ENCODE results near the gene ODC1.

The ODC1 gene

DNA sequence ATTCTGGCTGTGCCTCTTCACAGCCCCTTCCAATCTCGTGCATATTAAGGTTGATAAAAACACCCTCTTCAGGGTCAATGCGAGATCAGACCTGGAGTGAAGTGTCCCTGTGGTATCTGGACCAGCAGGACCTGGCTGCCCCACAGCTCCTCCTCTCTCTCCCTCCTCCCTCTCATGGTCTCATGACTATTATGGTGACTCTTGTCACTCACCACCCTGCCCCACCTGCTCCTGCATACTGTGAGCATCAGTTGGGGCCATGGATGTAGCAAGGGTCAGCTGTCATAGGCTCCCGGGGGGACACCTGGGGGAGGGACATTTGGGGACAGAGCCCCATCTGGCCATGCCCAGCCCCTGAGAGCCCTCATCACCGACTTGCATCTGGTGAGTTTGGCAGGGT is 50.2 kb downstream of the ODC1 start:
- DNase-seq, result no peak

DNA sequence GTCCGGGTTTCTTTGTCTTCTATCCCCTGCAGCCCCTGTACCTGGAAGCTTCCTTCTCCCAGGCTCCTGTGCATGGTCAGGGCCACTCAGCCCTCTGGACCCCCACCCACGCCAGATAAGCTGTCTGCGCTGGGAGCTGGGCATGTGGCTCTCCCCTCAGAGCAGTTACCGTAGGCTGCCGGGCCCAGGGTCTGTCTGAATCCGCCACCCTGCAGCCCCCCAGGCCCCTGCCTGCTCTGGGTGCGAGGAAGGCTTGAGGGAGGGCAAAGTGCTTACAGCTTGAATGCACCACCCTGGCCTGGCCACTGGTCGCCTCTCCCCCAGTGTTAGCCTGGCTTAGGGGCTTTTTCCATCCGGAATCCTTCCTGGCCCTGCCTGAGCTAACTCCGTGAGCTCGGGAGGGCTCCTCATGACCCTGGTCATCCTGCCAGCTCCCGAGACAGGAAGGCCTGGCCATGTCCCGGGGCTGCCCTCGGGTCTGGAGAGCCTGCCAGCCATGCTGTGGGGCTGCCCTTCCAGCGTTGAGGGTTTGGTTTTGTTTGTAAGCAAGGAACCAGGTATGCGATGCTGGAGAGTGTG is 50.7 kb downstream of the ODC1 start:
- no peak for DNase-seq

DNA sequence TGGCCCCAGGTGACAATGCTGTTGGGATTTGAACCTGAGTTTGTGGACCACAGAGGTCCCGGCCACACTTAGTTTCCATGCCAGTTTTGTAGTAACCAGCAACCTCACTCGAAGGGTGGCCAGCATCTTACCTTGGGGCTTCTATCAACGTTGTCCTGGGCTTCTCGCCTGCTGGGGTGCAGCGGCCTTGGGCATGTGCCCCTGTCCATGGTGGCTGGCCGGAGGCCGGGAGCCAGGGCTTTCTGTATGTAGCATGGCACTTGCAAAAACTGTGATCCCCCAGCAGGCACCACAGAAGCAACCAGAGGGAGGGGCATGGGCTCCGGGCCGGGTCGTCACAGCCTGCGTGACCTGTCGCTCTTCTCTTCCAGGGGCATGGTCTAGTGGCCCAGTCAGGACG is 51.7 kb downstream of the ODC1 start:
- DNase-seq, result no peak

DNA sequence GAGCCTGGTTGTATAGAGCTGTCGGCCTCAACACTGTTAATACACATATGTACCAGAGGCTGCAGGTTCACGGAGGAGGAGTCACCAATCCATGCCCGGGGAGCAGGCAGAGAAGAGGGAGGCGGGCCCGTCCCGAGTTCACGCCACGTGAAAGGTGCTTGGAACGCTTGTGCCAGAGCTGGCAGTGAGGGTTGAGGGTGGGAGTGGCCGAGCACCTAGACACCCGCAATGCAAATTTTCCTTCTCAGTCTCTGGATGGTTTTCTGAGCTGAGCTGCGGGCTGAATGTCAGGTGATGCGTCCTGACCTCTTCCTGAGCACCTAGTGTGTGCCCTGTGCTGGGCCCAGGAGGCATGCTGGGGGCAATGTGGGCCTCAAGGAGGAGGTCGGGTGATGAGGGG is 52.2 kb downstream of the ODC1 start:
- no peak for DNase-seq

DNA sequence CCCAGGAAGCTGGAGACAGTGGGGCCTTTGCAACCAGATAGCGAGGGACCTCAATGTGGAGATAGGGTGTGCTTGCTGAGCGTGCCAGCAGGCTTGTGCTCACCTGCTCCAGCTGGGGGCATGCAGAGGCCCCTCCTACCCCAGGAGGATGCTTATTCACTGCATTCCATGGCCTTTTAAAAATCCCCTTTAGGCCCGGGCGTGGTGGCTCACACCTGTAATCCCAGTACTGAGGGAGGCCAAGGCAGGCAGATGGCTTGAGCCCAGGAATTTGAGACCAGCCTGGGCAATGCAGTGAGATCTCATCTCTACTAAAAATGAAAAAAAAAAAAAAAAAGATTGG is 54.5 kb downstream of the ODC1 start:
- no peak for DNase-seq

DNA sequence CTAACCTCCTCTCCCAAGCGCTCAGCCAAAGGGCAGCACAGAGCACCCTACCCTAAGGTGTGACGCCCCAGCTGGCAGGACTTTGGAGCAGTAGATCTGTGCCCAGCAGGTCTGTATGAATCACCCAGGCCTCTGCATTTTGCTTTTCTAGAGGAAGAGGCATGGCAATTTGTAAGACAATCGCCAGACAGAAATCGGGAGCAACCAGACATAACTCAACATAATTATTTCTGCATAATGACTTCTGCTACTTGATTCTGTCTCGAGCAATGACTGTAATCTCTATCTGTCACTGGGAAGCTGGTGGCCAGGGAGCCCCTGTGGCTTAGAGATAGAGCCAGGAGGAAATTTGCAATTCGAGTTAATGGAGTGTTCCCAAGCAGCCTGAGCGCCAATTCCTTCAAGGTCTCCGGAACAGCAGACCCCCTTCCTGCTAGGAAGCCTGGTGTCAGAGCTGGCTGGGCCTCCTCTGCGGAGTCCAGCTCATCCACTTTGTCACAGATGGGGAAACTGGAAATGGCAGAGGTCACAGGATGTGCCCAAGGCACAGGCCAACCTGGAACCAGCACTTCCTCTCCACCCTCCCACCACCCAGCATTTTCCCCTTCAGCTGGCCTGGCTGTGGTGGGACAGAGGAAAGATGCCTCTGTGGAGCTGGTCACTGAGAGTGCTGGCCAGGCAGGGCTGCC is 55.0 kb downstream of the ODC1 start:
- no peak for DNase-seq

DNA sequence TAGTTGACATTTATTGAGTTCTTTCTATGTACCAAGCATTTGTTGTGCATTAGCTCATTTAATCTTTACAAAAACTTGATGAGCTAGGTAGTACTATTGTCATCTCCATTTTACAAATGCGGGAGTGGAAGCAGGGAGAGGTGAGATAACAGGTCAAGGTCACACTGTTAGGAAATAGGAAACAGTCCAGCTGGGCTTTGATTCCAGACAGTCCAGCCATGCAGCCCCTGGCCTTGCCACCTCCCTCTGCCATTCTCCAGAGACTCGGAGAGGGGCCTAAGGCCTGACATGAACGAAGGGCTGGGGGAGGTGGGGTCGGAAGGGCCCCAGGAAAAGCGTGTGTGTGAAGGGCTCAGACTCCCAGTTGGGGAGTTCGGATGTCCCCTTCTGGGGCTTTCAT is 55.6 kb downstream of the ODC1 start:
- DNase-seq, result no peak

DNA sequence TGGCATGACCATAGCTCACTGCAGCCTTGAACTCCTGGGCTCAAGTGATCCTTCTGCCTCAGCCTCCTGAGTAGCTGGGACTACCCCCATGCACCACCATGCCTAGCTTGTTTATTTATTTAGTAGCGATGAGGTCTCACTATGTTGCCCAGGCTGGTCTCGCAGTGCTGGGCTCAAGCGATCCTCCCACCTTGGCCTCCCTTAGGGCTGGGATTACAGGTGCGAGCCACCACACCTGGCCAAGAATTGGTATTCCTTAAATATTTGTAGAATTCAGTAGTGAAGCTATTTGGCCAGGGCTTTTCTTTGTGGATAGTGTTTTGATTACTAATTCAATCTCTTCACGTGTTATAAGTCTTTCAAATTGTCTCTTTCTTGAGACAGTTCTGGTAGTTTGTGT is 56.0 kb downstream of the ODC1 start:
- DNase-seq, result no peak

DNA sequence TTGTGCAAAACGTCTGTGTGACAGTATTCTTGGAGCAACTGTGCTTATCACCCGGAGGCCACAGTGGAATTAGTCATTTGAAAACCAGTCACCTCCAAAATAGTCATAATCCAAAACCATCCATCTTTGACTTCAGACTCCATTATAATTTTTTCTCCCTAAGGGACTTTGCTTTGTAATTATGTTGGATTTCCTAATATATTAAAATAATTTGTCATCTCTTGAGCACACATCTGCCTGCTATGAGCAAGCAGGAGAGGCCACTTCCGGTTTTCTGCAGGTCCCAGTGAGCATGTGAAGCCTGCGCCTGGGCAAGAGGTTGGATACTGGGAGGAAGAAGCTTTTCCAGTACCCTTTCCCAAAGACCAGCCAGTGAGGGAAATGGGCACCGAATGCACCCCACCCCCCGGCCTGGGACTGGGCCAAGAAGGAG is 57.7 kb downstream of the ODC1 start:
- DNase-seq, result no peak
